Endothelial cell of umbilical vein (primary cell): ENCODE measurements around the gene SHISA2. TPM values are rescaled to one million over a fixed set of nuclear protein-coding genes. Genes with fewer than 3 reads are reported as not detected.

Experiments
- BruUV-seq: library from RNA; stranded (reverse); fragments of 400-500 nt; replicated peaks from 2 replicates; lab custom pipeline; 2021; lab: Mats Ljungman, UMichigan
- CTCF ChIA-PET: fragments of 300-600, 350-600 bp; sonication (Branson Sonifier 250); formaldehyde crosslinking; loops from one replicate; lab custom pipeline; 2021; ENCODE audit warnings: antibody characterized with exemption, inconsistent platforms; lab: Charles Lee
- POLR2A ChIA-PET: fragments of 300-600, 350-600 bp; sonication (Branson Sonifier 250); formaldehyde crosslinking; loops from one replicate; lab custom pipeline; 2021; ENCODE audit warnings: antibody characterized with exemption, inconsistent platforms; lab: Charles Lee
- DNase-seq: peaks from one replicate; pipeline ENCODE4 v3.0.0-alpha.2; 2011; ENCODE audit warnings: low read depth, low spot score
- FAIRE-seq: peaks from 2 replicates; lab custom pipeline; 2011; peaks lifted over from hg19 to GRCh38; lab: Jason Lieb, UNC
- H2AFZ ChIP-seq: 2 replicates; pipeline ENCODE4 v1.6.0; 2012; ENCODE audit warnings: low read depth, low read length, control low read depth, inconsistent platforms
- H3K27ac ChIP-seq: 2 replicates; pipeline ENCODE4 v1.5.1; 2011; ENCODE audit warnings: low read depth, mild to moderate bottlenecking, control low read depth, low read length, moderate library complexity; ENCODE audit not compliant: insufficient read depth
- H3K27me3 ChIP-seq, 2 experiments: 2 replicates each; pipeline versions ENCODE4 v1.6.0 to v1.6.1; 2011; ENCODE audit warnings: low read length in 2 of 2, mixed read lengths in 1 of 2; ENCODE audit not compliant: control insufficient read depth in 2 of 2, insufficient read depth in 2 of 2
- H3K36me3 ChIP-seq, 2 experiments: 2 replicates in 1 of 2; 3 replicates in 1 of 2; pipeline ENCODE4 v1.5.1; 2011; ENCODE audit warnings: low read length in 2 of 2, mild to moderate bottlenecking in 1 of 2, moderate library complexity in 1 of 2; ENCODE audit not compliant: control insufficient read depth in 2 of 2, insufficient read depth in 2 of 2; ENCODE audit errors: extremely low read depth in 1 of 2
- H3K4me1 ChIP-seq: 3 replicates; pipeline ENCODE4 v1.5.1; 2011; ENCODE audit warnings: mild to moderate bottlenecking, low read length; ENCODE audit not compliant: control insufficient read depth, insufficient read depth; ENCODE audit errors: extremely low read depth
- H3K4me2 ChIP-seq: 2 replicates; pipeline ENCODE4 v1.6.1; 2011; ENCODE audit warnings: low read length, control low read depth, mixed read lengths; ENCODE audit not compliant: insufficient read depth
- H3K4me3 ChIP-seq, 3 experiments: fragments of 200-600 bp in 1 of 3; sonication (generic), shearing (Covaris generic) in 1 of 3; replicated peaks in 1 of 3; 2 replicates each; pipeline ENCODE4 v1.5.1; 2011 to 2016; ENCODE audit warnings: control low read depth in 3 of 3, low read length in 3 of 3, mild to moderate bottlenecking in 2 of 3, inconsistent platforms in 1 of 3, low read depth in 1 of 3, moderate library complexity in 1 of 3; ENCODE audit not compliant: insufficient read depth in 1 of 3
- H3K79me2 ChIP-seq: 2 replicates; pipeline ENCODE4 v1.6.0; 2012; ENCODE audit warnings: low read length, inconsistent platforms; ENCODE audit not compliant: control insufficient read depth, insufficient read depth
- H3K9ac ChIP-seq: replicated peaks from 2 replicates; pipeline ENCODE3; 2011; ENCODE audit warnings: low read length, control low read depth; ENCODE audit not compliant: insufficient read depth; ENCODE audit errors: extremely low read depth
- H3K9me1 ChIP-seq: replicated peaks from 3 replicates; pipeline ENCODE4 v1.6.0; 2011; ENCODE audit warnings: mild to moderate bottlenecking, low read length; ENCODE audit not compliant: control insufficient read depth, insufficient read depth; ENCODE audit errors: extremely low read depth
- H3K9me3 ChIP-seq: replicated peaks from 2 replicates; pipeline ENCODE4 v1.5.1; 2012; ENCODE audit warnings: low read length, inconsistent platforms; ENCODE audit not compliant: control insufficient read depth, insufficient read depth
- H4K20me1 ChIP-seq: replicated peaks from 2 replicates; pipeline ENCODE3; 2011; ENCODE audit warnings: mild to moderate bottlenecking, low read length; ENCODE audit not compliant: control insufficient read depth, insufficient read depth; ENCODE audit errors: extremely low read depth
- EZH2 ChIP-seq: IDR thresholded peaks from 2 replicates; pipeline ENCODE4 v1.6.1; 2012; ENCODE audit warnings: borderline replicate concordance, low read depth, mild to moderate bottlenecking, moderate library complexity, low read length, inconsistent platforms; ENCODE audit not compliant: severe bottlenecking
- FOS ChIP-seq: IDR thresholded peaks from 2 replicates; pipeline ENCODE4 v1.6.1; 2011; ENCODE audit warnings: mild to moderate bottlenecking, low read length, moderate library complexity, borderline replicate concordance; ENCODE audit not compliant: insufficient read depth
- GATA2 ChIP-seq: IDR thresholded peaks from 2 replicates; pipeline ENCODE4 v1.7.0; 2011; ENCODE audit warnings: low read depth, mild to moderate bottlenecking, moderate library complexity, mixed read lengths, low read length; ENCODE audit not compliant: insufficient read length, insufficient read depth
- POLR2A ChIP-seq: IDR thresholded peaks from 2 replicates; pipeline ENCODE4 v1.6.1; 2012; ENCODE audit warnings: low read depth, mild to moderate bottlenecking, control low read depth, low read length
- POLR2AphosphoS5 ChIP-seq: IDR thresholded peaks from 2 replicates; pipeline ENCODE4 v1.6.1; 2012; ENCODE audit warnings: low read depth, mild to moderate bottlenecking, control low read depth, low read length, moderate library complexity; ENCODE audit not compliant: insufficient read depth
- dilution Hi-C: fragments of 300-500 bp; cut with MboI; formaldehyde crosslinking; loops from one replicate; pipeline ENCODE4 v1.15.0; 2019; ENCODE audit warnings: low sequenced_read_pairs; ENCODE audit not compliant: extremely low pct_ligation_motif_present
- intact Hi-C: fragments of 100-400 bp; cut with micrococcal nuclease; formaldehyde crosslinking; loops from one replicate; pipeline ENCODE4 v1.10.0; 2022
- polyA plus RNA-seq, 4 experiments: library from polyadenylated mRNA; depleted of rRNA in 3 of 4; stranded (reverse) in 3 of 4; unstranded in 1 of 4; fragments of >200 nt; gene quantifications; 2 replicates each; pipeline versions ENCODE4 v1.2.1 to v1.2.3, GENCODE V29; 2011 to 2012; ENCODE audit warnings: missing spikeins in 1 of 4
- total RNA-seq: library from RNA; stranded (reverse); gene quantifications from 2 replicates; pipeline ENCODE4 v1.2.3, GENCODE V29; 2021
- TF ChIP-seq, protein P1 (sequence below), 2 donors: IDR thresholded peaks; 1 replicate in 1 of 2; 2 replicates in 1 of 2; pipeline ENCODE4 v1.5.1; 2011; ENCODE audit warnings: low read length in 2 of 2, mild to moderate bottlenecking in 2 of 2, moderate library complexity in 2 of 2, control low read depth in 1 of 2, inconsistent platforms in 1 of 2, low read depth in 1 of 2; ENCODE audit not compliant: insufficient read depth in 1 of 2; ENCODE audit errors: extremely low read depth in 1 of 2
- TF ChIP-seq, protein P2 (sequence below): IDR thresholded peaks from 2 replicates; pipeline ENCODE4 v1.6.1; 2011; ENCODE audit not compliant: insufficient read depth, insufficient read length

SHISA2 gene
- total and polyA plus RNA-seq, 2 donors (not counting 3 experiments of a cell fraction or from before 2014, with no cell fraction given) = 1.5 to 2.5 TPM

DNA sequence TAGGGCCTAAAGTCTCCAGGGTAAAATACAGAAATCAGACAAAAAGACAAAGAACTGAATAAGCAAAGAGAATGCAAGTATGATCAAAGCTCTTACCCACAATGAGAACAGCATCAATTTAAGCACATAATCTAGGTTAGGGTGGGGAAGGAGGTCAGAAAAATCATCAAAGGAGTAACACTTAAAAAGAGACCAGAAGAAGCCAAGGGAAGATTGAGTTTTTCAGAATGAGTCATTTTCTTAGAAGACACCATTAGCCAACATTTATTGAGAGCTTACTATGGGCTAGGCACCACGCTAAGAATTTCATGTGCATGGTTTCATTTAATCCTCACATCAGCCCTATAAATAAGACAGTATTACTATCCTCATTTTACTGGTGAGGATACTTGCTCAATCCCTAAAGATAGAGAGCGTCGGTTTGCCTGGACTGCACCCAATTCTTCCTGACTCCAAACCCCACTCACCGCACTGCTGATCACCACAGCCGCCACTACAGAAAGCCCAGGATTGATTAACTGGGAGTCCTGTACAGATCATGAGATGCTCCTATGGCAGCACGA lies 1.7 kb upstream of the SHISA2 start:
- Histone ChIP-seq H3K27me3 (peaks cover 10 to 12% of the 10 kb centered on the region in 2 experiments), H3K9me3 (no peaks in the 10 kb centered on the region), H3K4me1 (peaks cover 19% of the 10 kb centered on the region), H3K4me2 (no peak overlapping the region), H4K20me1 (no peaks in the 10 kb centered on the region), H3K27ac (no peak overlapping the region), H3K36me3 (no peaks in the 10 kb centered on the region), H3K9ac (no peak overlapping the region), H3K9me1 (no peaks in the 10 kb centered on the region), H2AFZ (no peak overlapping the region), H3K4me3 (no peak overlapping the region), H3K79me2 (peaks cover 24% of the 10 kb centered on the region)
- FAIRE-seq (no peak), DNase-seq (no peak)
- intact Hi-C loops (no loop called here), dilution Hi-C loops (no loop called here)
- CTCF ChIA-PET = no interaction called here
- TF ChIP-seq GATA2 = no peak
- TF ChIP-seq, protein P1, sequence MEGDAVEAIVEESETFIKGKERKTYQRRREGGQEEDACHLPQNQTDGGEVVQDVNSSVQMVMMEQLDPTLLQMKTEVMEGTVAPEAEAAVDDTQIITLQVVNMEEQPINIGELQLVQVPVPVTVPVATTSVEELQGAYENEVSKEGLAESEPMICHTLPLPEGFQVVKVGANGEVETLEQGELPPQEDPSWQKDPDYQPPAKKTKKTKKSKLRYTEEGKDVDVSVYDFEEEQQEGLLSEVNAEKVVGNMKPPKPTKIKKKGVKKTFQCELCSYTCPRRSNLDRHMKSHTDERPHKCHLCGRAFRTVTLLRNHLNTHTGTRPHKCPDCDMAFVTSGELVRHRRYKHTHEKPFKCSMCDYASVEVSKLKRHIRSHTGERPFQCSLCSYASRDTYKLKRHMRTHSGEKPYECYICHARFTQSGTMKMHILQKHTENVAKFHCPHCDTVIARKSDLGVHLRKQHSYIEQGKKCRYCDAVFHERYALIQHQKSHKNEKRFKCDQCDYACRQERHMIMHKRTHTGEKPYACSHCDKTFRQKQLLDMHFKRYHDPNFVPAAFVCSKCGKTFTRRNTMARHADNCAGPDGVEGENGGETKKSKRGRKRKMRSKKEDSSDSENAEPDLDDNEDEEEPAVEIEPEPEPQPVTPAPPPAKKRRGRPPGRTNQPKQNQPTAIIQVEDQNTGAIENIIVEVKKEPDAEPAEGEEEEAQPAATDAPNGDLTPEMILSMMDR (IDR thresholded peaks at IDR 0.05; ENCODE audit: extremely low read depth in 1 of 2, insufficient read depth in 1 of 2, low read depth in 1 of 2, low read length in 2 of 2) = no peak
- no peak for TF ChIP-seq FOS
- TF ChIP-seq EZH2 = no peak
- no peak for TF ChIP-seq POLR2A
- TF ChIP-seq POLR2AphosphoS5 = no peak
- TF ChIP-seq, protein P2, sequence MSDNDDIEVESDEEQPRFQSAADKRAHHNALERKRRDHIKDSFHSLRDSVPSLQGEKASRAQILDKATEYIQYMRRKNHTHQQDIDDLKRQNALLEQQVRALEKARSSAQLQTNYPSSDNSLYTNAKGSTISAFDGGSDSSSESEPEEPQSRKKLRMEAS = no peak
- BruUV-seq = no TSS peak
- POLR2A ChIA-PET = no interaction called here
